NB4 (cell line): ENCODE measurements around the gene ACTL9.
"Not testable (repeated sequence)": the region's sequence is repeated elsewhere in the genome, so short reads cannot be mapped to it uniquely, and the experiment has no call there.

ENCODE experiments used
- DNase-seq: peaks from one replicate; pipeline ENCODE4 v3.0.0; 2010; ENCODE audit warnings: low read depth
- H3K4me3 ChIP-seq: one replicate; pipeline ENCODE4 v1.5.1; 2011; ENCODE audit warnings: mild to moderate bottlenecking, low read depth, low read length, moderate library complexity
- CTCF ChIP-seq: IDR thresholded peaks from one replicate; pipeline ENCODE4 v1.5.1; 2012; ENCODE audit warnings: low read depth, low read length
- MAX ChIP-seq: IDR thresholded peaks from 2 replicates; pipeline ENCODE4 v1.6.1; 2011; ENCODE audit warnings: low read depth, low read length
- MYC ChIP-seq: IDR thresholded peaks from 2 replicates; pipeline ENCODE4 v1.6.1; 2011; ENCODE audit warnings: low read depth, low read length
- POLR2A ChIP-seq: IDR thresholded peaks from 2 replicates; pipeline ENCODE4 v1.6.1; 2011; ENCODE audit warnings: mild to moderate bottlenecking; ENCODE audit not compliant: insufficient read length; ENCODE audit errors: extremely low read depth

Gene ACTL9

GRCh38 chr19:8705742-8706141 lies 7.1 kb upstream of the ACTL9 start:
- H3K4me3 ChIP-seq, result no peak overlapping the region
- TF ChIP-seq MYC (no peak), MAX (0 out of 2 replicates have a peak, but pooled peaks have one; percentile 32)
- DNase-seq, result no peak

- DNase-seq, H3K4me3 ChIP-seq: not testable (repeated sequence)
Measured at GRCh38 chr19:8705304-8705703, 6.7 kb upstream of the ACTL9 start.

- TF ChIP-seq POLR2A (no peak), MAX (peak; percentile 20; the same call in 1 of the 2 replicates)
- no peak overlapping the region for H3K4me3 ChIP-seq
Measured at GRCh38 chr19:8703223-8703622, 4.6 kb upstream of the ACTL9 start.

GRCh38 chr19:8702350-8702749 lies 3.8 kb upstream of the ACTL9 start:
- peak; percentile 100 for DNase-seq
- TF ChIP-seq MYC (peak; percentile 91), POLR2A (no peak), CTCF (no peak), MAX (peak; percentile 72; the same call in 1 of the 2 replicates)
- H3K4me3 ChIP-seq, result peak overlapping the region; percentile 18

More at GRCh38 chr19:8703223-8703622, 4.6 kb upstream of the ACTL9 start:
- DNase-seq, result no peak

- no peak for TF ChIP-seq MAX
- TF ChIP-seq CTCF, result no peak
- no peak for TF ChIP-seq MYC
- no peak for TF ChIP-seq POLR2A
- H3K4me3 ChIP-seq, result no peak overlapping the region
- peak; percentile 54 for DNase-seq
Measured at GRCh38 chr19:8700956-8701355, 2.4 kb upstream of the ACTL9 start.

- TF ChIP-seq POLR2A, result no peak
- no peak for TF ChIP-seq MYC
- TF ChIP-seq CTCF, result no peak
- TF ChIP-seq MAX, result no peak
- H3K4me3 ChIP-seq, result no peak overlapping the region
- no peak for DNase-seq
Measured at GRCh38 chr19:8699908-8700307, 1.3 kb upstream of the ACTL9 start.

GRCh38 chr19:8697671-8698432 lies 743 bp downstream of the ACTL9 start:
- DNase-seq, result peak; percentile 68
- TF ChIP-seq CTCF, result peak; percentile 85
- TF ChIP-seq MYC, result peak; percentile 37; the same call in 1 of the 2 replicates
- no peak for TF ChIP-seq MAX
- H3K4me3 ChIP-seq, result no peak overlapping the region
